Measurements from ENCODE around the gene KIAA0040. TPM values are rescaled to one million over a fixed set of nuclear protein-coding genes. Genes with fewer than 3 reads are reported as not detected.

Gene KIAA0040
- total and polyA plus RNA-seq, 12 donors, result 6.3 to 37.2 (median 11.1) TPM

- Histone ChIP-seq H3K4me1 (peaks cover 3 to 32% (median 18%) of the 10 kb centered on the region in 9 donors), H3K4me3 (no peak overlapping the region), H3K36me3 (peaks cover 0 to 83% (median 23%) of the 10 kb centered on the region in 9 donors), H3K27me3 (no peaks in the 10 kb centered on the region), H3K9me3 (no peaks in the 10 kb centered on the region), H3K27ac (no peak overlapping the region)
- no peak for TF ChIP-seq CTCF (IDR thresholded peaks at IDR 0.05)
- ATAC-seq (no peak), DNase-seq (no peak)
- intact Hi-C loops (cut with DNase I), result loop anchor here in 2 of 10 donors (5.0 kb wide), 2 partner anchors 104 to 144 kb away; no protein-coding TSS in a partner anchor
- whole genome bisulfite sequencing, 2 donors, result 90 to 96% methylated on average over 4 of the region's 4 CpGs
These were observed 23.8 kb downstream of the KIAA0040 start for GRCh38 chr1:175168782-175169181.

- Histone ChIP-seq H3K4me3 (no peak overlapping the region), H3K27me3 (no peaks in the 10 kb centered on the region), H3K9me3 (no peaks in the 10 kb centered on the region), H3K27ac (no peak overlapping the region), H3K36me3 (peaks cover 0 to 83% (median 28%) of the 10 kb centered on the region in 9 donors), H3K4me1 (peaks cover 3 to 37% (median 18%) of the 10 kb centered on the region in 9 donors)
- intact Hi-C loops (cut with DNase I), result loop anchor here in 2 of 10 donors (5.0 kb wide), 2 partner anchors 104 to 144 kb away; no protein-coding TSS in a partner anchor
- ATAC-seq, result no peak
- TF ChIP-seq CTCF (IDR thresholded peaks at IDR 0.05), result no peak
- WGBS, 2 donors, result 93 to 96% methylated on average over 2 of the region's 2 CpGs
- no peak for DNase-seq
These were observed 24.7 kb downstream of the KIAA0040 start for GRCh38 chr1:175167861-175168260.

GRCh38 chr1:175166746-175167145 lies 25.8 kb downstream of the KIAA0040 start:
- Histone ChIP-seq H3K27ac (no peak overlapping the region), H3K27me3 (no peaks in the 10 kb centered on the region), H3K4me3 (no peak overlapping the region), H3K9me3 (no peaks in the 10 kb centered on the region), H3K4me1 (peaks cover 3 to 35% (median 18%) of the 10 kb centered on the region in 9 donors), H3K36me3 (peaks cover 0 to 81% (median 28%) of the 10 kb centered on the region in 9 donors)
- 93 to 94% methylated on average over 5 of the region's 5 CpGs for WGBS, 2 donors
- no peak for TF ChIP-seq CTCF (IDR thresholded peaks at IDR 0.05)
- no peak for ATAC-seq
- intact Hi-C loops (cut with DNase I), result loop anchor here in 2 of 10 donors (5.0 kb wide), 2 partner anchors 106 to 146 kb away; no protein-coding TSS in a partner anchor
- DNase-seq, result no peak

GRCh38 chr1:175164751-175165150 lies 27.8 kb downstream of the KIAA0040 start:
- intact Hi-C loops (cut with DNase I), result loop anchor here in 2 of 10 donors (5.0 kb wide), 2 partner anchors 108 to 148 kb away; no protein-coding TSS in a partner anchor
- Histone ChIP-seq H3K4me1 (peaks cover 0 to 20% (median 5%) of the 10 kb centered on the region in 9 donors), H3K36me3 (peaks cover 0 to 94% (median 34%) of the 10 kb centered on the region in 9 donors), H3K27me3 (no peaks in the 10 kb centered on the region), H3K9me3 (no peaks in the 10 kb centered on the region), H3K4me3 (no peak overlapping the region), H3K27ac (no peak overlapping the region)
- WGBS, 2 donors, result 91 to 96% methylated on average over 2 of the region's 2 CpGs
- DNase-seq, result no peak
- no peak for TF ChIP-seq CTCF (IDR thresholded peaks at IDR 0.05)
- no peak for ATAC-seq

Measured in heart right ventricle (tissue), 16 donors.